Left renal cortex interstitium (tissue), 4 donors: ENCODE data around the gene CCDC190. TPM values are rescaled to one million over a fixed set of nuclear protein-coding genes. Genes with fewer than 3 reads are reported as not detected.
"Not testable (repeated sequence)": the region's sequence is repeated elsewhere in the genome, so short reads cannot be mapped to it uniquely, and the experiment has no call there.

ENCODE experiments used
- DNase-seq, 4 donors: peaks; one replicate each; pipeline ENCODE4 v3.0.0-alpha.2; 2013; ENCODE audit warnings: low read depth in 4 of 4, low spot score in 2 of 4, missing footprints in 1 of 4
- polyA plus RNA-seq, 4 donors: library from polyadenylated mRNA; unstranded; fragments of 120-200 nt; gene quantifications; one replicate each; pipeline ENCODE4 v1.2.1, GENCODE V29; 2013; ENCODE audit not compliant: insufficient read length in 4 of 4

CCDC190 gene
- polyA plus RNA-seq, 4 donors, result 0.16 TPM; not detected in 3

DNA sequence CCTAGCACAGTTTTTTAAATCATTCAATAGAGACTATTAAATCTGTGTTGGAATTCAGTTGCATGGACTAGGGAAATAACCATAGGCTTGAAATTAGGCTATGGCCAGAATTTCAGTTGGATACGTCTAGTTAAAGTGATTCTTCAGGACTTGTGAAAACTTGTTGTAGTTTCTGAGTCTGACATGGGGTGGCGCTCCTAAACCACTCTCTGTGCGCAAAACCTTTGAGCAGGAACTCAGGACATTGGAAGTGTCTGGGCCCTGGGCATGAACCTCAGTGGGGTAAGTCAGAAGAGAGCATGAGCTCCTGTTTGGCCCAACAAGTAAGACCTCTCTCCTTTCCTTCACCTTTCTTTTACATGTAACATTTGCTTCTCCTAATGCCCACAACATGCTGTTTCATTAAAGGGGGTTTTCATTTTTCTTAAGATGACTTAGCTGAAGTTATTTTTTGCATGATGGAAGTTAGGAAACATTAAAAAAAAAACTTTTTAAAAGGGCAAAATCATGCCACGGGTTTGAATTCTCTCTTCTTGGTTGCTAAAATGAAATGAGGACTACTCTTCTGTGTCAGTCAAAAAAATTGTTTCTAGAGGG, 17.1 kb upstream of the CCDC190 start:
- peak in 2 of 4 donors; percentile 15 to 48 for DNase-seq

GRCh38 chr1:162877412-162877811, 16.4 kb upstream of the CCDC190 start:
- DNase-seq, result no peak

GRCh38 chr1:162876751-162877150, 15.8 kb upstream of the CCDC190 start:
- DNase-seq, result no peak

- DNase-seq, result no peak
Measured at GRCh38 chr1:162873671-162874666, 13.0 kb upstream of the CCDC190 start.

DNA sequence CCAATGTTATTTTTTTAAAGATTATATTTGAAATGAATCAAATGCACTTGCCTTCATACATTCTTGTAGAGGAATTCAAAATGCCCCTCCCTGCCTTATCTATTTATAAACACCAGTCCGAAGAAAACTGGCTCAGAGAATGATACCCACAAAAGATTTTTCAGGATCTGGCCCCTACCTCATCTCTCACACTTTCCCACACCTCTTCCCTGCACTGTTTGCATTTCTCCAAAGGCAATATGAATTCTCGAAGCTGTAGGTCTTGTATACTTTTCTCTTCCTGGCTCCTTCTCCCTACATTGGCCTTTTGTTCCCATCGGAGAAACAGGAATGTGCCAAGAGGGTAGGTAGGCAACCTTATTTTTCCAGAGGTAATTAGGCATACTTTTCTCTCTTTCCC, 12.0 kb upstream of the CCDC190 start:
- DNase-seq, result no peak

DNA sequence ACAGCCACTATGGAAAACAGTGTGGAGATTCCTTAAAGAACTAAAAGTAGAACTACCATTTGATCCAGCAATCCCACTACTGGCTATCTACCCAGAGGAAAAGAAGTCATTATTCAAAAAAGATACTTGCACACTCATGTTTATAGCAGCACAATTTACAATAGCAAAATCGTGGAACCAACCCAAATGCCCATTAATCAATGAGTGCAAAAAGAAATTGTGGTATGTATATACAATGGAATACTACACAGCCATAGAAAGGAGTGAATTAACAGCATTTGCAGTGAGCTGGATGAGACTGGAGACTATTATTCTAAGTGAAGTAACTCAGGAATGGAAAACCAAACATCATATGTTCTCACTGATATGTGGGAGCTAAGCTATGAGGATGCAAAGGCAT, 10.4 kb upstream of the CCDC190 start:
- DNase-seq, result not testable (repeated sequence)

DNA sequence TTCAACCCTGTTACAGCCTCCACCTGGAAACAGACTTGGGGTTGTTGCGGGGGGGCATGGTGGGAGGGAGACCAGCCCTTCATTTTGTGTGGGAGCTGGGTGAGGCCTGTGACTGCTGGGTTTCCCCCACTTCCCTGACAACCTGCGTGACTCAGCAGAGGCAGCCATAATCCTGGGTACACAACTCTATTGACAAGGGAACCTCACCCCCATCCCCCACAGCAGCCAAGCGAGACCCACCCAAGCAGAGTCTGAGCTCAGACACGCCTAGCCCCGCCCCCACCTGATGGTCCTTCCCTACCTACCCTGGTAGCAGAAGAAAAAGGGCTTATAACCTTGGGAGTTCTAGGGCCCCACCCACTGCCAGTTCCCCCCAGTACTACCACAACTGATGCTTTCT, 8.0 kb upstream of the CCDC190 start:
- no peak for DNase-seq

DNA sequence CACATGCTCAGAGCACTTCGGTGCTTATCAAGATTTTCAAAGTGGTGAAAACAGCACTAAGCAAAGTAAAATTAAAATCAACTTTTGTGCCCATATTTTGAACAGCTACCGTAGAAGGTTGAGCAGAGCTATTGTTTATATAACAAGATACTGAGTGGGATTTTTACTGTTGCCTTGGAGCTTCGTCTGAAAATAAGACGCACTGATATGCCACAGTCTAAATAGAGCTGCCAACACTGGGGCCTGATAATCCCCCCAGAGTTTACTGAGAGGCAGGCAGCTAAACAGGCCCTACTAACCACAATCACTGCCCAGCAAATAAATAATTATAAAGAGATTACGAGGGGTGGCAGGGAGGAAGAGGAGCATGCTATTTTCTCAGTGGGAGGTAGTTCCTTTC, 650 bp upstream of the CCDC190 start:
- no peak for DNase-seq

DNA sequence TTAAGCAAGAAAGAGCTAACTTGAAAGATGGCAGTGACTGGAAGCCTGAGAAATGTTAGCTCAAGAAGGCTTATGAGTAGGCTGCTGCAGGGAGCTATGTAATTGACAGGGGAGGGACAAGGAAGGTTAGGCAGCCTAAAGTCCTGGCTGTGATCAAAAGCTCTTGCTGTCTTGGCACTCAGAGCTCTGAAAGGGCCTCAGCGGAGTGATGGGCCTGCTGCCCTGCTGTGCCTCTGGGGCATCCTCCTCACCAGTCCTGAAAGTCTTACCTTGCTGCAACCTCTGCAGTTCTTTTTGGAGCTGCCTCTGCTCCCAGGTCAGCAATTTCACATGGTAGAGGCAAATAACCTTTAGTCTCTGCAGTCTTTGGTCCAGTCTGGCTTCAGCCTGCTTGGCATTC, 1.8 kb downstream of the CCDC190 start:
- DNase-seq, result no peak

- DNase-seq, result no peak
Measured at GRCh38 chr1:162857850-162858249, 3.1 kb downstream of the CCDC190 start.

GRCh38 chr1:162856260-162856659, 4.7 kb downstream of the CCDC190 start:
- DNase-seq, result no peak

DNA sequence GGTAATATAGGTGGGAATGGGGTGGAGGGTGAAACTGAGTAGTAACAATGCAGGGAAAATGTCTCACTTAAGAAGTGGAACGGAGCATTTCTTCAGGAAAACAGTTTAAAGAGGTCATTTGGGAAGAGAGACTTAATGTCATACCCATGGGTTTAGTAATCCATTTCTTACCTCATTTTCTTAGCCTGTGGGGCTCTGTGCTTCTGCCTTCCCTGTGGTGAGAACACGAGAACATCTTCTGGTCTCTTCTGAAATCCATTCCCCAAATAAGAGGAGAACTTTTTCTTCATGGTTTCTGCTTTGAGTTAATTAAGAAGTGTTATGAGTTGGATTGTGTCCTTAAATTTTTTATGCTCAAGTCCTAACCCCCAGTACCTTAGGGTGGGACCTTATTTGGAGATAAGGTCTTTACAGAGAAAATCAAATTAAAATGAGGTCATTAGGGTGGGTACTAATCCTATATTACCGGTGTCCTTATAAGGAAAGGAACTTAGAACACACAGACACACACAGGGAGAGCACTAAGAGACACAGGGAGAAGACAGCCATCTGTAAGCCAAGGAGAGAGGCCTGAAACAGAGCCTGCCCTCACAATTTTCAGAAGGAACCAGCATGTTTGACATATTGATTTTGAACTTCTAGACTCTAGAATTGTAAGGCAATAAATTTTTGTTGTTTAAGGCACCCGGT, 5.4 kb downstream of the CCDC190 start:
- DNase-seq, result no peak

DNA sequence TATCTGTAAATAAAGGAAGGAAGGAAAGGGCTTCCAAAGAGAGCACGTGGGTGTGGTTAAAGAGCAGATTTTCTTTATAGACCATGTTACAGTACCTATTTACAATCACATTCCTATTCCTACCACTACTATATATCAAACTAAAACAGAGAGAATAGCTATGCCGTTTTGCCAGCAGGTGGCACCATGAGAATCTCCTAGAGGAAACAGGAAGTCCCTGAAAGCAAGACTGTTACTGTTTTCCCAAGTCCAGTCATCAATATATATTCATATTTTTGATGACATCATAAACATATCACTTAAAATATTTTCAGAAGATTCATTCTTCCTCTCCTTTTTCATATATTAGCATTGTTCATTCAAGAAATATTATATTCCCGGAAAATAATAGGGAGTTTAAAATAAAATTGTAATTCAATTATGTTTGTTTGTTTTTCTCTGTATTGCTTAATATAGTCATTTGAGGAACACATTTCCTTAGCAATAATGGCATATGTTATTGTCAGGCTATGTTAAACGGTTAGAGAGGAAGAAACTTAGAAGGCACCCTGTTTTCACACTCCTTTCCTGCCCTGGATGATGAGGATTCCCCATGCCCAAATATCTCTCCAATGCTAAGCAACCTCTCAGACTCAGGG, 6.6 kb downstream of the CCDC190 start:
- peak in 2 of 4 donors; percentile 24 to 45 for DNase-seq

- DNase-seq, result no peak
Measured at GRCh38 chr1:162851341-162851740, 9.6 kb downstream of the CCDC190 start.

- no peak for DNase-seq
Measured at GRCh38 chr1:162849711-162850110, 11.3 kb downstream of the CCDC190 start.

- DNase-seq, result peak in 2 of 4 donors; percentile 20 to 52
Measured at GRCh38 chr1:162847839-162848453, 13.0 kb downstream of the CCDC190 start.

DNA sequence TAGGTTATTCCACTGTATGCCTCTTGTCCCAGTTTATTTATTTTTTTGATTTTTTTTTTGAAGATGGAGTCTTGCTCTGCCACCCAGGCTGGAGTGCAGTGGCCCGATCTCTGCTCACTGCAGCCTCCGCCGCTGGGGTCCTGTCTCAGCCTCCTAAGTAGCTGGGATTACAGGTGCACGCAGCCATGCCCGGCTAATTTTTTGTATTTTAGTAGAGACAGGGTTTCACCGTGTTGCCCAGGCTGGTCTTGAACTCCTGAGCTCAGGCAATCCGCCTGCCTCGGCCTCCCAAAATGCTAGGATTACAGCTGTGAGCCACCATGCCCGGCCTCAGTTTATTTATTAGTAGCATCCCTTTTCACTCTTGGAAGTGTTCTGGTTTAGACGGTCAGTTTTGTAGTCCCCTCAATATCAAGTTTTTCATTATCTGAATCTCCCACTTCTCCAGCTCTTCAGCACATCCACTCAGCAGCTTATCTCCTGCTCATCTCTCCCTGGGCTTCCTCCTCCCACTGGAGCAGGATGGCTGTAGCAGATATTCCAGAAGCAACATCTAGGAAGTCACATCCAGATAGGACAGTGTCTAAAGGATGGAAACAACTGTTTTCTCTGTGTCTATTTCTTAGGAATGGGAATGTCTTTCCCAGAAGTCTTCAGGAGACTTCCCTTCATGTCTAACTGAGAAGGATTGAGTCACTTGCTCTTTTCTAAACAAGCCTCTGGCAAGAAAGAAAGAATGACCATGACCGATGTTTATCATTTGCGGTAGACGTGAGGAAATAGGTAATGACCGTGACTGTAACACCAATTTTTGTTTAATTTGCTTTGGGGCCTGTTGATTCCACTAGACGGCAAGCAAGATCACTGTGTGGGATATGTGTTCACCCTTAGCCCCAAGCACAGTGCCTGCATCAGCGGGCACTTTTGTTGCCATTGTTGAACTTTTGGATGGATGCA, 14.4 kb downstream of the CCDC190 start:
- no peak for DNase-seq

DNA sequence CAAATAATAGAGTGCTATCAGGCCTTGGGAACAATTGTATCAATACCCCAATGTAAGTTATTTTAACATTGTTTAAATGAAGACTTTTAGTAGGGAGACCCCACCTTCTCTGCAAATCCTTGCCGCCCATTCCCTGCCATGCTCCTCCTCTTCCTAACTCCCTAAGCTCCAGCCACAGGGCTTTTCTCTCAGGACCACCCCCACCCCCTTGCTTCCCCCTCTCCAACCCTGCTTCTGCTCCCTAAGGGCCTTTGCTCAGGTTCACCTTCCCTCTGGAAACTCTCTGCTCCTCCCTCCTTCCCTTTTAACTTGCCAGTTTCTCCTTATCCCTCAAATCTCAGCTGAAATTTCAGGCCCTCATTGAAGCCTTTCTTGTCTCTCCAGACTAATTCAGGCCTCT, 16.8 kb downstream of the CCDC190 start:
- DNase-seq, result no peak

- DNase-seq, result no peak
Measured at GRCh38 chr1:162840250-162840839, 20.6 kb downstream of the CCDC190 start.
